Mesenteric fat pad (tissue), 1 donor: ENCODE results near the gene MYH9. TPM values are rescaled to one million over a fixed set of nuclear protein-coding genes. Genes with fewer than 3 reads are reported as not detected.
"Not testable (repeated sequence)": the region's sequence is repeated elsewhere in the genome, so short reads cannot be mapped to it uniquely, and the experiment has no call there.

ENCODE experiments used
- DNase-seq: peaks from one replicate; pipeline ENCODE4 v3.0.0-alpha.2; 2020; ENCODE audit warnings: low spot score
- total RNA-seq: library from RNA; stranded (reverse); fragmentation: NEBNext Ultra II Directional; extraction: Animal tissue kit (Norgen Biotek cat#: 25700); gene quantifications from one replicate; pipeline ENCODE4 v1.2.1, GENCODE V29; 2021
- donor health status: DM: yes; HTN: yes; CAD: no.

MYH9 gene
- total RNA-seq, 1 donor from 2014 or later = 673 TPM

DNA sequence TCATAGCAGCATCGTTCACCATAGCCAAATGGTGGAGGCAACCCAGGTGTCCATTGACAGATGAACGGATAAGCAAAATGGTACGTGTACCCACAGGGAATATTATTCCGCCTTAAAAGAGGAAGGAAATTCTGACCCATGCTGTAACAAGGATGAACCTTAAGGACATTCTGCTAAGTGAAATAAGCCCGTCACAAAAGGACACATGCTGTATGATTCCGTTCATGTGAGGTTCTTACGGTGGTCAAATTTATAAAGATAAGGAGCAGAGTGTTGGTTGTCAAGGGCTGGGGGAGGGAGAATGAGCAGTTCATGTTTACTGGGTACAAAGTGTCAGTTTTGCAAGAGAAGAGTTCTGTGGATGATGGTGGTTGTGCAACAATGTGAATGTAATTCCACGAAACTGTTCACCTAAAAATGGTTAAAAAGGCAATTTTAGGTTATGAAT is 108.5 kb downstream of the MYH9 start:
- no peak for DNase-seq

DNA sequence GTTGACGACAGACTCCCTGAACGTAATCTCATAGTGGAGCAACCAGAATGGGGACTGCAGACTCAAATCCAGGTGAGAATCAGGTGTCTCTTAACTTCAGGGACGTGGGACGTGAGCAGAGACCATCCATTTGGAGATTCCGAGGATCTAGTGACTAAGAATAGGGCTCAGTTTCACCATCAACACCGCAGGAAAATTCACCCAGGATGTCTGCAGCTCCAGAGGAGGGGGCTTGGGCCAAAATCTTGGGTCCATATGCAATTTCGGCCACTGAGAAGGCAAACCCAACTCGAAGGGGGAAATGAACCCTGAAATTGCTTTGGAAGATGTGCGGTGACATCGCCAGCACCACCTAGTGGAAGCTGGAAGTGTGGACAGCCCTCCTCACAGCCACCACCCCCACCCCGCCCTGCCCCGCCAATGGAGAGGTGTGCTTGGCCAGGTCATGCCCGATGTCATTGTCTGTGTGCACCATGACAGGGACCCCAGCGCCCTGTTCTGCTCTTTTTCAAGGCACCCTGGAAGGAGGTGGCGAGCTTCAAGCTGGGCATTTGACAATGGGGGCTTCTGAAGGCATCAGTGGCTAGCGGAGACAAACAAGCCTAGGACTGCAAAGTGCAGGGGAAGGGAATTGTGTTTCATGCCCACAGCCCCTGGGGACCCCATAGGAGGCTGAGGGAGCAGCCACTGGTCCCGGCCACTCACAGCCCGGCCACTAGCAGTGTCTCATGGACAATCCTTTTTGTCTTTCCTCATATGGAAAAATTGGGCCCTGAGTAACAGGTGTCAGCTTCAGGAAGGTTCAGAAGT is 110.1 kb downstream of the MYH9 start:
- DNase-seq = no peak

DNA sequence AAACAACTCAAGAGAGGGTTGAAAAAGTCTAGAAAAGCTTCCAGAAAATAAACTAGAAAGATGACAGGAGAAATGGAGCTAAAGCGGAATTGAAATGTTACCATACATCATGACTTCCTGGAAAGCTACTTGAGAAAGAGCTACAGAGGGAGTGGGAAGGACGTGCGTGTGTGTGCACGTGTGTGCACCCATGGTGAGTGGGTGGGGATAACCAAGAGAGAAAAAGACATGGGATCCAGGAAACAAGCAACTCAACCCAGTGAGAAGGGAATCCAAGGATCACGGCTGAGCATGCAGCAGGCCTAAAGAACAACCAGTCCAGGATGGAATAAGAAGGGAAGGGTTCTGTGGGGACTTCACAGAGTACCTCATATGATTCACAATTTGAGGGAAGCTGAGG is 113.2 kb downstream of the MYH9 start:
- DNase-seq = no peak

DNA sequence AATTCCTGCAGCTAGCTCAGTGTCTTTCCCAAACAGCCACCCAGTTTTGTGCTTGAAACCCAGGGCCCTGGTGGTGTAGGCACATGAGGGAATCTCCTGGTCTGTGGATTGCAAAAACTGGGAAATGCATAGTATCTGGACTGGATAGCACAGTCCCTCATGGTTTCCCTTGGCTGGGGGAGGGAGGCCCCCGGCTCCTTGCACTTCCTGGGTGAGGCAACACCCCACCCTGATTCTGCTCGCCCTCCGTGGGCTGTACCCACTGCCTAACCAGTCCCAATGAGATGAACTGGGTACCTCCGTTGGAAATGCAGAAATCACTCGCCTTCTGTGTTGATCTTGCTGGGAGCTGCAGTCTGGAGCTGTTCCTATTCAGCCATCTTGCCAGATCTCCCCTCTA is 115.8 kb downstream of the MYH9 start:
- DNase-seq = peak; percentile 55

DNA sequence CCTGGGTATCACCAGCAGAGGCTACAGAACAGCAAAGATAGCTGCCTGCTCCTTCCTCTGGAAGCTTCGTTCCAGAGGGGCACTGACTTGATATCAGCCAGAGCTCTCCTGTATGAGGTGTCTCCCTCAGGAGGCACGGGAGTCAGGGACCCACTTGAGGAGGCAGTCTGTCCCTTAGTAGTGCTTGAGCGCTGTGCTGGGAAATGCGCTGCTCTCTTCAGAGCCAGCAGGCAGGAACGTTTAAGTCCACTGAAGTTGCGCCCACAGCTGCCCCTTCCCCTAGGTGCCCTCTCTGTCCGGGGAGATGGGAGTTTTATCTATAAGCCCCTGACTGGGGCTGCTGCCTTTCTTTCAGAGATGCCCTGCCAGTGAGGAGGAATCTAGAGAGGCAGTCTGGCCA is 116.5 kb downstream of the MYH9 start:
- DNase-seq = not testable (repeated sequence)

DNA sequence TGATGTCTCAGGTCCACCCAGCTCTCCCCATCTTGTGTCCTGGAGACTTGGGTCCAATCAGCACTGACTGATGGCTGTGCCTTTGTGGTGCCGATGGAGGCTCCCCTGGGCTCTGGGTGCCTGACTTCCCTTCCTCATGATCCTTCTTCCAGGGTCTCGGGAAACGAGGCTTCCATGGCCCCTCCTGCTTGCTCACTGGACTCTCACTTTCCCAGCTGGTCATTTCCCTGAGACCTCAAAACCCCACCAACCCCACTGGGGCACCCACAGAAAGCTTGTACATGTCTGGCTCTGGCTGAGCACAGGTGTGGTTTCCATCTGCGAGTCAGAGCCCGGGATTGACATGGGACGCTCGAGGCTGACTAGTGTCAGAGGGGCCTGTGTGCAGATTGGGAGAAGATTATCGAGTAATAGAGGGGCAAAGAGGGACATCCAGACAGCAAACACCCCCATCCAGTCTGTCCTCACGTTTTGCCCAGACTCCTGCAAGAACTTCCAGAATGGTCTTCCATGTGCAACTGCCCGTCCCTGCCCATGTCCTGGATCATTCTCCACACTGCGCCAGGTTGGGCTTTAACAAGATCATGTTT is 119.8 kb downstream of the MYH9 start:
- peak; percentile 41 for DNase-seq

DNA sequence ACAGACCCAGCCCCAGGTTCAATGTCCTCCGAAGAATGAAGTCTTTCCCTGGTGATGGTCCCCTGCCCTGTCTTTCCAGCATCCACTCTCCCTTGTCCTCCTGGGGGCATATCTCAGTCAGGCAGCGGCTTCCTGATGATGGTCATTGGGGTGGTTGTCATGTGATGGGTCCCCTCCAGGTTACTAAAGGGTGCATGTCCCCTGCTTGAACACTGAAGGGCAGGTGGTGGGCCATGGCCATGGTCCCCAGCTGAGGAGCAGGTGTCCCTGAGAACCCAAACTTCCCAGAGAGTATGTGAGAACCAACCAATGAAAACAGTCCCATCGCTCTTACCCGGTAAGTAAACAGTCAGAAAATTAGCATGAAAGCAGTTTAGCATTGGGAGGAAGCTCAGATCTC is 120.7 kb downstream of the MYH9 start:
- peak; percentile 57 for DNase-seq

DNA sequence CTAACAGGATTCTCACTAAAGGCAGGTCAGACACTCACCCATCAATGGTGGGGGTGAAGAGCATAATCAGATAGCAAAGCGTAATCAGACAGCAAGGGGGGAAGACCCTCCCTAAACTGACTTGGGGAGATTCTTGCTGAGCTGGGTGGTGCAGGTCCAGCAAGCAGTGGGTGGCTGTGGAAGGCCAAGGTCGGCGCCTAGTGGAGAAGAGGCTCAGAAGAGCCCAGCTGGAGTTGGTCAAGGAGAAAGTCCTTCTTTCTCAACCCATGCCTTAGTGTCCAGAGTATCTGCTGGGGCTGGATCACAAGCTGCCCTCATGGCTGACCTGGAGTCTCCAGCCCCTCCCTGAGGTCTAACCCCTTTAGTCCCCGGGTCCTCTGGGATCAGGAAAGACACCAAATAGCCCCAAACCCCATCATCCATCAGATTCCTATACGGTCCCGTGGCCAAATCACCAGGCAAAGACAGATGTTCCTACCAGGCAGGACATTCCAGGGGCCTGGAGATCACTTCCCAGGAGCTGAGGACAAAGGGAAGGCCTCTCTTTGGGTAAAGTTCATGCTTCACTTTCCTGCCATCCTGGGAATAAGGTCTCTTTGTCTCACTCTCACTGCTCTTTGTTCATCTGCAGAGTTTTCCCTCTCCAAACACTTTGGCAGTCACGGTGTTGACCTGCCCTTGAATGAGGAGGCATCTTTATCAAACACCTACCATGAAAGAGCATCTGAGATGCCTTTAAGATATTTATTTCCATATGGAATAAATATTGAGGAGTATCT is 123.7 kb downstream of the MYH9 start:
- DNase-seq = not testable (repeated sequence)

DNA sequence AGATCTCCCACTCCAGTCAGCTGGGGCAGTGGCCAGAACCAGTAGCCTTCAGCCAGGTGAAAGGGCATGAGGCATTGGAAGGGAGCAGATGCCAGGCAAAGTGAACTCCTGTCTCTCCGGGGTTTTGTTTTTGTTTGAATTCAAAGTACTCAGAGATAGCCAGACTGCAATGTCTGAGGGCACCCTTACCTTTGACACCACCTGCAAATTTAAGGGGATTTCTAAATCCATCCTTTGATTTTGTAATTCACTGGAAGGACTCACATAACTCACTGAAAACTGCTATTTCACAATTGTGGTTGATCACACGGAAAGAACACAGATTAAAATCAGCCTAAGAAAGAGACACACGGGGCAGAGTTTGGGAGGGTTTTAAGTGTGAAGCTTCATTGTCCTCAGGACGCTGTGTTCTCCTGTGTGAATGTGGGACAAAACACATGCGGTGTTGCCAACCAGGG is 124.5 kb downstream of the MYH9 start:
- not testable (repeated sequence) for DNase-seq

DNA sequence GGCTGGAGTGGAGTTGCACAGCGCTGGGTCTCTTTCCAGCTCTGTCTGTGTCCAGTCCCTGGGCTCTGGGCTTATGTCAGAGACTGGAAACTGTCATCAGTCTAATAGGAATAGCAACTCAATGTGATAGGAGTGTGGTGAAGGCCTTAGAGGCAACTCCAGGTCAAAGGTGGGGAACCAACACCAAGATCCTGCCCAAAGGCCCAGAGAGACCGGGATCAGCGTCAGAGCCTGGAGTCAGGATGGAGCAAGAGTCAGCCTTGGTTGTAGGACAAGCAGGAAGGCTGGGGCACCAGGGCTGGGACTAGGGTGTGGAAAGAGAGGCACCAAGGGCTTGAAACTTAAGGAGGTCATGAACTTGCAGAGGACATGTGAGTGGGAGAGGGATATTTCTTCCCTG is 125.5 kb downstream of the MYH9 start:
- DNase-seq = not testable (repeated sequence)

DNA sequence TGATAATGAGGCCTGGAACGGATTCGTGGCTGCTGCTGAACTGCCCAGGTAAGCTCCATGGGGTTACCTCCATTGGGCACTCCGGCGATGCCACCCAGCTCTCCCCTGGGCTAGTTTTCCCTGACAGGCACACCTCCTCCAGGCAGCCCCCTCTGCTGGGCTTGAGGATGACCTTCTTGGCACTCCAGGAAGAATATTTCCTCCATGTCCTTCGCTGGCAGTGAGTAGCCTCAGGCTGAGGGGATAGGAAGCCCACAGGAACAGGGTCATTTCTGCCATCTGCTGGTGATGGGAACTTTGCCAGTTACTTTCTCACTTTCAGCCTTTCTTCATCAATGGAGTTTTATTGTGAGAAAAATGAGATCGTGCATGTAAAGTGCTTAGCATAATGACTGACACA is 126.1 kb downstream of the MYH9 start:
- not testable (repeated sequence) for DNase-seq

DNA sequence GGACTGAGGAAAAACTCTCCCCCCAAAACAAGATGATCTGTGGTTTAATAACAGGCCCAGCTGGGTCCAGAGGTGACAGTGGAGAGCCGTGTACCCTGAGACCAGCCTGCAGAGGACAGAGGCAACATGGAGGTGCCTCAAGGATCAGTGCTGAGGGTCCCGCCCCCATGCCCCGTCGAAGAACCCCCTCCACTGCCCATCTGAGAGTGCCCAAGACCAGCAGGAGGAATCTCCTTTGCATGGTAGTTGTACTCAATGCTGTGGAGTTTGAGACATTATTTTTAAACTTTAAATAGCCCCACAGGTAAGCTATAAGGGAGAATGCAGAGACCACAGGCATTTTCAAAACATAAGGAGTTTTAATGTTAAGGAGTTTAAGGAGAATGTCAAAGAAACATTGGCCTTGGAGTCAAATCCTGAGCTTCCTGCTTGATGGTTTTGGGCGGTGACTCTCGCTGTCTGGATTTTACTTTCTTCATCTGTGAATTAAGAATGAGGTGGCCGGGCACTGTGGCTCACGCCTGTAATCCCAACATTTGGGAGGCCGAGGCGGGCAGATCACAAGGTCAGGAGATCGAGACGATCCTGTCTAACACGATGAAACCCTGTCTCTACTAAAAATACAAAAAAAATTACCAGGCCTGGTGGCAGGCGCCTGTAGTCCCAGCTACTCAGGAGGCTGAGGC is 128.0 kb downstream of the MYH9 start:
- DNase-seq = no peak

DNA sequence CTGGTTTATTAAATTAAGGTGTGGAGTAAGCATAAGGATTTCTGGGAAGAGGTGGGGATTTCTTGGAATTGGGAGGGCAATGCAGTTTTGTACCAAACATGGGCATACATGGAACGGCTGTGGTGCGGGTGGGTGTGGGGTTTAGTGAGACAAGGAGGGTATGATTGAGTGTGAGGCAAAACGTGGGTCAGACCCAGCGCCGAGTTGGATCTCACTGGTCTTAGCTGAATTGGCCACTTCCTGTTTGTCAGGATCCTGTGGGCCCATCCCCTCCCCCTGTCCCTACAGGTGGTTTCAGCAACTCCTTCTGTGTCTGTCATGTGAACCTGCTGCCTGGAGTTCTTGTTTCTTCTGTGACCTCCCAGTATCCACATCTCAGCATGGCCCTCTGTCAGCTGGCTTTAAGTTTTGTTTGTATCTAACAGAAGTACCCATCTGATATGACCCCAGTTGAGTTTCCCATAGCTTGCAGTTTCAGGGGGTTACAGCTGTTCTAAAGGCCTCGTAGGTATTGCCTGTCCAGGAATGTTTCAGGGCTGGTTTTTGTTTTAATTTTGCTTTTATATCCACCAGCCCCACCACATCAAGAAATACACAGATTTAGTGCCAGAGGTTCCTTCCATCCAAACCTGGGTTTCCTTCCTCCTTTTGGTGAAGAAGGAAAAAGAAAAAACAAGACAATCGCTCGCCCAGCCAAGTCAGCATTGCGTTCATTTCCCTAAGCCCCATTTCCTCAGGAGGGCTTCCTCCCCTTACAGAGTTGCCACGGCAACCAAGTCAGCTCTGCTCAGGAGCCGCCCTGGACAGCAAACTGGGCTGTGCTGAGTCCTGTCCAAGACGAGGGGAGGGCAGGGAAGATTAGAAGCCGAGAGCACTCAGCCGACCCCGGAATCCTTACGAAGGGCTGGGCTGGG is 128.8 kb downstream of the MYH9 start:
- DNase-seq = no peak

DNA sequence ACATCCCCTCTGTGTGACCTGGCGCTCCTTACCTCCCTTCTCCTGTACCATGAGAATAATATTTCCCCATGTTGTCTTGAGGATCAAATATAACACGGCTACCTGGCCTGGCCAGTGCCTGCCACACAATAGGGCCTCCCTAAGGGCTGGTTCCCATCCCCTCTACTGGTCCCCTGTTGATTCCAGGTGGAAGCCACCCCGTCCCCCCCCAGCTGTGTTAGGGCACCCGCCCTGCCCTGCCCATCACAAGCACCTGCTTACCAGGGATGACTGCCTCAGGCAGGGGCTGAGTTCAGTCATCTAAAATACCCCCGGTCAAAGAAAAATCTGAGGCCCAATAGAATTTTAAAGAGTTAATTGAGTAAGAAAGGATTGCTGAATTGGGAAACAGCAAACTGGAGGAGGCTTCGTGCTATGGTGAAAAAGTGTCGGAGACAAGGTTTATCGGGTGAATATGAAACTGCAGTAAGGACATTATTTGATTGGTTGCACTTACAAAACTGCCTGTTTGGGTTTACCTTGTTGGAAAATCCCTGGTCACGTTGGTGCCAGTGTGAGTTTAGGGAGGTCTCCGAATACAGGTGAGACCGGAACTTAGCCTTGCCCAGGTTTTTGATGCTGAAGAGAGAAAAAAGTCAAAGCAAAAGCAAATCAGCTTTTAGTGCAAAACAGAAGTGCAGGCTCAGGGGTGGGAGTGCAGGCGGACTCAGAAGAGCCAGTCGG is 129.7 kb downstream of the MYH9 start:
- DNase-seq = no peak

DNA sequence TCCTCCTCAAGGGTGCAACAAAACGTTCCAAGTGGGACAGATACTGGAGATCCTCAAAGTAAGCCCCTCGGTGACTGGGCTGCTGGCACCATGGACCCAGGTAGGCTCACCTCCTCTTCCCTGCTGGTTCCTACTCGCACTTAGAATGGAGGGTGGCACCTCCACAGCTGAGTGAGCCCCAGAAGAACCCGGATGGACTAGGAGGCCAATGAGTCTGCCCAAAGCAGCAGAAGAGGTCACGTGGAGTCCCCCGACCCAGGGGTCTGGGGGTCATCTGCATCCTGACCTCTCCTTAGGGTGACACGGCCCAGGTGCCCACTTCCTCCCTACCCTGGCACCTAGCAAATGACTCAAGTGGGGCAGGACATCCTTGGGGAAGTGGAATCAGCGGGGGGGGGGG is 130.5 kb downstream of the MYH9 start:
- DNase-seq = no peak

DNA sequence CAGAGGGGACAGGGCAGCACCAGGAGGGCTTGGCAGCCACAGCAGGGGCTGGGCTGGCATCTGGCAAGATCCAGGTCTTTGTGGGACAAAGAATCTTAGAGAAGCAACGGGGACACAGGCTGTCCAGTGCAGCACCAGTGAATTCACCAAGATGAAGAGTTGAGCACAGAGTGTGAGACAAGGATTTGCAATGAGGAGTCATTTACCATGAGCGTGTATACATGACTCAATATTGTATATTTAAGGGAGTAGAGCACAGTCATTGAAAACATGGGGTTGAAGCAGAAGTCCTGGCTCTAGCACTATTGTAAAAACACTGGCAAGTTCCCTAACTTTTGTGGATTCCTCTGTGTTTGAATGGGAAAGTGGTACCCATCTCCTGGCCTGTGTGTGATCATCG is 131.3 kb downstream of the MYH9 start:
- no peak for DNase-seq

DNA sequence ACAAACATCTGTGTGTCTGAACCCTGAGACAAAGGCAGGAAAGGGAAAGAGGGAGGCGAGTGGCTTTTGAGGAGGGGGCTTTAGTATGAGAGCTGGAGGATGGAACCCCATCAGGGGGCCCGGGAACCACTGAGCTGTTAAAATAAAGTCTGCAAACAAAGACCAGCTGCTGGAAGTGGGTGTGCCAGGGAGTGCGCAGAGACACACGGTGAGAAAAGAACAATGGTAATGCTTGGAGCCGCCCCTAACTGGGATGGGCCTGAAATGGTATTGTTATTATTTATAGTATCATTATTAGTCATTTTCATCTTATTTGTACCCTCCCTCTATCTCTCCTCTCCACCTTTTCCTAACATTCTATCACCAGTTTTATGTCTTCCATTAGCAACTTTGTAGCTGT is 132.2 kb downstream of the MYH9 start:
- DNase-seq = not testable (repeated sequence)

DNA sequence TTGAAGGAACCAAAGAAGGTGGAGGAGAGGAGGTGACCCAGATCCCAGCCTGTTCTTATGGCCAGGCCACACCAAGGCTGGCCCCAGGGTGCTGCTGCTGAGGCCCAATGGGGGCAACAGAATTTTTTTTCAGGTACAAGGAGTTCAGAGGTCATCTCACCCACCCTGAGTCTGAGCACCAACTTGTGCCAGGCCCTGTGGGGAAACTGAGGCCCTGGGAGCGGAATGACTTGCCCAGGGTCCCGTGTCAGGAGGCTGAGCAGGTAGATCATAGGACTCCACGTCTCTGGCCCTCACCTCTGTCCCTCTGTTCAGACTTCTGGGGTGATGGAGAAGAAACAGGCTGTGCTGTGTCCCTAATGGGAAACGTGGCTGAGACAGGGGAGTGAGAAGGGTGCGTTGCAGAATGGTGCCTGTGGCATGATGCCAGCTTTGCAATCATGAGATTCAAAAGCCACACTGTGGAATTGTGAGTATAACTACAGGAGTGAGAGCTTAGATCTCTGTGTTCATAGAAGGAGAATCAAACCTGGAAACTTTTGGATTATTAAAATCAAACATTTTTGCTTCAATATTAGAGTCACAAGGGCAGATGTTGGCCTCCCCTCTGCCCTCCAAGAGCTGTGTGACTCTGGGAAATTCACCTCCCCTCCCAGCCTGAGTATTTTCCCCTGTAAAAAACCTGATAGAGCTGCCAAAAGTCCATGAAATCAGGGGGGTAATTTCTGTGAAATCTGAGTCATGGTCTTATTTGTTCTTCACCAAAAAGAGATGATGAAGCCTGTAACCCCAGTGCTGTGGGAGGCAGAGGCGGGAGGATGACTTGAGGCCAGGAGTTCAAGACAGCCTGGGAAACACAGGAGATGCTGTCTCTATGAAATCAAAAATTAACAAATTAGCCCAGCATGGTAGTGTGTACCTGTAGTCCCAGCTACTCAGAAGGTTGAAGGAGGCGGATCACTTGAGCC is 134.0 kb downstream of the MYH9 start:
- no peak for DNase-seq
